WTC11 (cell line): ENCODE data around the gene ZNF581. TPM values are rescaled to one million over a fixed set of nuclear protein-coding genes. Genes with fewer than 3 reads are reported as not detected.

Source experiments
- ATAC-seq: fragments of 200-7000 bp; cut with Tn5 transposase; 2 replicates; pipeline ENCODE4 v1.10.0; 2021; ENCODE audit warnings: mild to moderate bottlenecking, moderate library complexity
- CTCF ChIA-PET: fragments of 300-600 bp; sonication (Branson Sonifier 250); formaldehyde crosslinking; loops from one replicate; lab custom pipeline; 2021; ENCODE audit warnings: antibody characterized with exemption; lab: Charles Lee
- POLR2A ChIA-PET: fragments of 350-600 bp; sonication (Branson Sonifier 250); formaldehyde crosslinking; loops from one replicate; lab custom pipeline; 2021; ENCODE audit warnings: antibody characterized with exemption; lab: Charles Lee
- DNase-seq: peaks from one replicate; pipeline ENCODE4 v3.0.0; 2021; ENCODE audit warnings: low spot score
- H3K27ac Mint-ChIP-seq: 2 replicates; pipeline ENCODE4 v1.8.0; 2021; ENCODE audit warnings: mixed read lengths
- H3K27me3 Mint-ChIP-seq: 2 replicates; pipeline ENCODE4 v1.8.0; 2021; ENCODE audit warnings: low read depth, mild to moderate bottlenecking, moderate library complexity, mixed read lengths
- H3K36me3 Mint-ChIP-seq: 2 replicates; pipeline ENCODE4 v1.8.0; 2021; ENCODE audit warnings: mixed read lengths
- H3K4me1 Mint-ChIP-seq: 2 replicates; pipeline ENCODE4 v1.8.0; 2022; ENCODE audit warnings: mixed read lengths
- H3K4me3 Mint-ChIP-seq: 2 replicates; pipeline ENCODE4 v1.8.0; 2021; ENCODE audit warnings: mild to moderate bottlenecking, moderate library complexity, mixed read lengths
- H3K9me3 Mint-ChIP-seq: 2 replicates; pipeline ENCODE4 v1.8.0; 2021; ENCODE audit warnings: mixed read lengths
- ATF2 ChIP-seq: sonication (generic); formaldehyde crosslinking; IDR thresholded peaks from 2 replicates; pipeline ENCODE4 v1.8.1; 2022; ENCODE audit warnings: low read depth, missing genetic modification reagents, borderline replicate concordance
- CREM ChIP-seq: sonication (generic); formaldehyde crosslinking; IDR thresholded peaks from 2 replicates; pipeline ENCODE4 v1.8.1; 2022; ENCODE audit warnings: mild to moderate bottlenecking, missing genetic modification reagents, moderate library complexity
- E2F4 ChIP-seq: sonication (generic); formaldehyde crosslinking; IDR thresholded peaks from 2 replicates; pipeline ENCODE4 v1.8.1; 2022; ENCODE audit warnings: low read depth, mild to moderate bottlenecking, moderate library complexity, missing genetic modification reagents, borderline replicate concordance
- EMX1 ChIP-seq: fragments of 250-450 bp; sonication (Bioruptor Pico); IDR thresholded peaks from 2 replicates; pipeline ENCODE4 v1.8.0; 2021; ENCODE audit warnings: mild to moderate bottlenecking
- ESRRA ChIP-seq: sonication (generic); formaldehyde crosslinking; IDR thresholded peaks from 2 replicates; pipeline ENCODE4 v1.8.1; 2022; ENCODE audit warnings: mild to moderate bottlenecking, missing genetic modification reagents, borderline replicate concordance
- GABPB1 ChIP-seq: sonication (generic); formaldehyde crosslinking; IDR thresholded peaks from 2 replicates; pipeline ENCODE4 v1.8.1; 2023; ENCODE audit warnings: mild to moderate bottlenecking, missing genetic modification reagents
- IRF2 ChIP-seq: sonication (generic); formaldehyde crosslinking; IDR thresholded peaks from 2 replicates; pipeline ENCODE4 v1.8.0; 2022; ENCODE audit warnings: low read depth, missing genetic modification reagents, borderline replicate concordance
- MAX ChIP-seq: sonication (generic); formaldehyde crosslinking; IDR thresholded peaks from 2 replicates; pipeline ENCODE4 v1.8.0; 2022; ENCODE audit warnings: mild to moderate bottlenecking, missing genetic modification reagents
- MLX ChIP-seq: sonication (generic); formaldehyde crosslinking; IDR thresholded peaks from 2 replicates; pipeline ENCODE4 v1.8.1; 2023; ENCODE audit warnings: mild to moderate bottlenecking, missing genetic modification reagents, moderate library complexity
- NFATC4 ChIP-seq: fragments of 250-450 bp; sonication (Bioruptor Pico); IDR thresholded peaks from 2 replicates; pipeline ENCODE4 v1.9.0; 2021; ENCODE audit warnings: mild to moderate bottlenecking
- NFE2L1 ChIP-seq: sonication (generic); formaldehyde crosslinking; IDR thresholded peaks from 2 replicates; pipeline ENCODE4 v1.8.1; 2023; ENCODE audit warnings: missing genetic modification reagents
- NR1H2 ChIP-seq: sonication (generic); formaldehyde crosslinking; IDR thresholded peaks from 2 replicates; pipeline ENCODE4 v1.9.0; 2021; ENCODE audit warnings: mild to moderate bottlenecking, moderate library complexity, missing genetic modification reagents
- PRRX2 ChIP-seq: fragments of 250-450 bp; sonication (Bioruptor Pico); IDR thresholded peaks from 2 replicates; pipeline ENCODE4 v1.8.0; 2021; ENCODE audit warnings: mild to moderate bottlenecking
- SOX15 ChIP-seq: fragments of 250-450 bp; sonication (Bioruptor Pico); IDR thresholded peaks from 2 replicates; pipeline ENCODE4 v1.9.0; 2021; ENCODE audit warnings: mild to moderate bottlenecking
- SP1 ChIP-seq: sonication (generic); formaldehyde crosslinking; conservative IDR thresholded peaks from 2 replicates; pipeline ENCODE4 v1.8.1; 2022; ENCODE audit warnings: missing genetic modification reagents
- STAT6 ChIP-seq: sonication (generic); formaldehyde crosslinking; conservative IDR thresholded peaks from 2 replicates; pipeline ENCODE4 v1.8.1; 2023; ENCODE audit warnings: mild to moderate bottlenecking, low read depth, missing genetic modification reagents, moderate library complexity
- TEAD4 ChIP-seq: sonication (generic); formaldehyde crosslinking; IDR thresholded peaks from 2 replicates; pipeline ENCODE4 v1.8.0; 2022; ENCODE audit warnings: mild to moderate bottlenecking, missing genetic modification reagents
- ZNF121 ChIP-seq: sonication (generic); formaldehyde crosslinking; IDR thresholded peaks from 2 replicates; pipeline ENCODE4 v1.8.0; 2023; ENCODE audit warnings: missing genetic modification reagents
- ZNF317 ChIP-seq: sonication (generic); formaldehyde crosslinking; IDR thresholded peaks from 2 replicates; pipeline ENCODE4 v1.8.1; 2023; ENCODE audit warnings: low read depth, mild to moderate bottlenecking, moderate library complexity, missing genetic modification reagents, borderline replicate concordance
- ZNF416 ChIP-seq: fragments of 250-450 bp; sonication (Bioruptor Pico); IDR thresholded peaks from 2 replicates; pipeline ENCODE4 v1.9.0; 2021; ENCODE audit warnings: mild to moderate bottlenecking, inconsistent platforms
- ZNF423 ChIP-seq: fragments of 250-450 bp; sonication (Bioruptor Pico); IDR thresholded peaks from 2 replicates; pipeline ENCODE4 v2.1.2; 2022; ENCODE audit warnings: mild to moderate bottlenecking, moderate library complexity
- total RNA-seq: library from RNA; stranded (reverse); gene quantifications from 3 replicates; pipeline ENCODE4 v1.2.3, GENCODE V29; 2021

The ZNF581 gene
- total RNA-seq, 1 experiment from 2014 or later, result 100 TPM

- TF ChIP-seq PRRX2 (CRISPR knock-in tag) (no peak), STAT6 (CRISPR knock-in tag) (no peak), E2F4 (no peak)
These were observed 36.2 kb downstream of the ZNF581 start (continued) for GRCh38 chr19:55679343-55680257.

- H3K36me3 Mint-ChIP-seq, result peaks cover 26% of the 10 kb centered on the region
- POLR2A ChIA-PET, result no interaction called here
- no peak for ATAC-seq
These were observed 37.1 kb downstream of the ZNF581 start for GRCh38 chr19:55680339-55681130.

More at GRCh38 chr19:55680339-55681130, 37.1 kb downstream of the ZNF581 start:
- TF ChIP-seq MLX (CRISPR knock-in tag), result no peak
- TF ChIP-seq NFE2L1 (CRISPR knock-in tag), result no peak
- no peak for TF ChIP-seq ZNF317
- no peak for TF ChIP-seq ZNF121 (CRISPR knock-in tag)
- no peak for TF ChIP-seq SOX15
- TF ChIP-seq NFATC4 (CRISPR knock-in tag), result no peak
- TF ChIP-seq SP1 (CRISPR knock-in tag), result no peak
- no peak for TF ChIP-seq EMX1 (CRISPR knock-in tag)
- no peak for TF ChIP-seq PRRX2 (CRISPR knock-in tag)
- no peak for TF ChIP-seq IRF2 (CRISPR knock-in tag)
- no peak for TF ChIP-seq GABPB1 (CRISPR knock-in tag)
- no peak for TF ChIP-seq TEAD4 (CRISPR knock-in tag)
- TF ChIP-seq ZNF423 (CRISPR knock-in tag), result no peak
- TF ChIP-seq ZNF416 (CRISPR knock-in tag), result no peak
- no peak for TF ChIP-seq NR1H2 (CRISPR knock-in tag)
- TF ChIP-seq ESRRA (CRISPR knock-in tag), result no peak
- TF ChIP-seq MAX (CRISPR knock-in tag), result no peak
- no peak for TF ChIP-seq ATF2
- TF ChIP-seq CREM (CRISPR knock-in tag), result no peak
- Mint-ChIP-seq H3K27ac (no peak overlapping the region), H3K9me3 (no peaks in the 10 kb centered on the region), H3K27me3 (no peaks in the 10 kb centered on the region), H3K4me1 (peaks cover 14% of the 10 kb centered on the region), H3K4me3 (no peak overlapping the region)
- CTCF ChIA-PET, result no interaction called here
- no peak for DNase-seq
